A549 treated with Hydrocortisone at 1 μM for 4 hours (cell line): ENCODE measurements around the gene FAM222A. TPM values are rescaled to one million over a fixed set of nuclear protein-coding genes. Genes with fewer than 3 reads are reported as not detected.

ENCODE experiments used
- total RNA-seq: library from RNA; stranded (reverse); fragments of 200-300 nt; extraction: Qiagen RNA extraction; gene quantifications from 5 replicates; pipeline ENCODE4 v1.2.3, GENCODE V29; 2022

FAM222A gene
- 3.4 to 5.7 TPM (median 4.7 TPM) in 5 replicates for total RNA-seq

DNA sequence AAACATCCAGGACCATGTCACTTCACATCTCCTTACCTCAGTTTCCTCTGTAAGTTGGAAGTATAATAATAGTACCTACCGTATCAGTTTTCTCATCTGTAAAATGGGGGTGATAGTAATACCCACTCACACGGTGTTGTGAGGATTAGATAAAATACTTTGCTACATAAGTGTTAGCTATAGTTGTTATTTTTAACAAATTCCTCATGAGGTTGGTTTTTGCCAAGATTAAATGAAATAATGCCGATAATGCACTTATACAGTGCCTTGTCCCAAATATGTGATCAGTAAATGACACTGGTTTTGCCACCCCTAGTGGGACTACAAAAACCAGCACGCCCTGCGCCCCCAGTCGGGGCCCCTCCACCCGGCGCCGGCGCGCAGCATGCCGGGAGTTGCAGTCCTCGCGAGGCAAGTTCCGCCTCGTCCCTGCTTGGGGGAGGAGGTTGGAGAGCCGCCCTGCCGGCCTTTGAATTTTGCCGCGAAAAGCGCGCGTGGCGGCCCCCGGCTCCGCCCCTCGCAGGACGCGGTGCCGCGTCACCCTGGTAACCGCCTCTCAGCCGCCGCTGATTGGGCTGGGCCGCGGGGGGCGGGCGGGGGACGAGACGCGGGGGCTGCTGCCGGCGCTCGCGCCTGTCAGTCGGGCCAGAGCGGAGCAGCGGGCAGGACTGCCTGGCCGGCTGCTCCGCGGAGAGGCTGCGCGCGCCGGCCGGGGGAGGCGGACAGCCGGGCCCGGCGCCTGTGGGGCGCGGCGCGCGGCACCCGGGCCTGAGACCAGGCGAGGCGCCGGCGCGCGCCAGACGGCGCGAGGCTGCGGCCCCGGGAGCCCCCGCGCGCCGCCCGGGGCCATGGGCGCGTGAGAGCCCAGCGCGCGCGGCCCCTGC, at the start of gene FAM222A:
TSS of gene FAM222A (plus strand) at position 639 of the 884 bp plus-strand sequence. CDS start 30,322 bp downstream, outside the sequence.

Other genes starting within 250 kb of the FAM222A start
- 42.4 to 67.0 TPM (median 45.1 TPM) in 5 replicates for gene KCTD10, start 236.5 kb upstream of the FAM222A start, total RNA-seq
- gene UBE3B, start 236.2 kb upstream of the FAM222A start, total RNA-seq = 12.8 to 16.7 TPM (median 14.0 TPM) in 5 replicates
- 25.2 to 30.6 TPM (median 26.8 TPM) in 5 replicates for gene MMAB, start 140.3 kb upstream of the FAM222A start, total RNA-seq
- gene MVK, start 140.0 kb upstream of the FAM222A start, total RNA-seq = 6.4 to 8.9 TPM (median 8.4 TPM) in 5 replicates
- gene TRPV4, start 119.6 kb downstream of the FAM222A start, total RNA-seq = 0.06 to 0.16 TPM (median 0.13 TPM) in 5 replicates
- gene GLTP, start 166.7 kb downstream of the FAM222A start, total RNA-seq = 19.3 to 23.1 TPM (median 21.6 TPM) in 5 replicates
- 14.1 to 17.4 TPM (median 16.1 TPM) in 5 replicates for gene TCHP, start 186.4 kb downstream of the FAM222A start, total RNA-seq